ENCODE measurements around the gene NHLRC4.
A peak's percentile ranks its signal among the peaks of the same experiment; 100 is the strongest.

NHLRC4 gene

DNA sequence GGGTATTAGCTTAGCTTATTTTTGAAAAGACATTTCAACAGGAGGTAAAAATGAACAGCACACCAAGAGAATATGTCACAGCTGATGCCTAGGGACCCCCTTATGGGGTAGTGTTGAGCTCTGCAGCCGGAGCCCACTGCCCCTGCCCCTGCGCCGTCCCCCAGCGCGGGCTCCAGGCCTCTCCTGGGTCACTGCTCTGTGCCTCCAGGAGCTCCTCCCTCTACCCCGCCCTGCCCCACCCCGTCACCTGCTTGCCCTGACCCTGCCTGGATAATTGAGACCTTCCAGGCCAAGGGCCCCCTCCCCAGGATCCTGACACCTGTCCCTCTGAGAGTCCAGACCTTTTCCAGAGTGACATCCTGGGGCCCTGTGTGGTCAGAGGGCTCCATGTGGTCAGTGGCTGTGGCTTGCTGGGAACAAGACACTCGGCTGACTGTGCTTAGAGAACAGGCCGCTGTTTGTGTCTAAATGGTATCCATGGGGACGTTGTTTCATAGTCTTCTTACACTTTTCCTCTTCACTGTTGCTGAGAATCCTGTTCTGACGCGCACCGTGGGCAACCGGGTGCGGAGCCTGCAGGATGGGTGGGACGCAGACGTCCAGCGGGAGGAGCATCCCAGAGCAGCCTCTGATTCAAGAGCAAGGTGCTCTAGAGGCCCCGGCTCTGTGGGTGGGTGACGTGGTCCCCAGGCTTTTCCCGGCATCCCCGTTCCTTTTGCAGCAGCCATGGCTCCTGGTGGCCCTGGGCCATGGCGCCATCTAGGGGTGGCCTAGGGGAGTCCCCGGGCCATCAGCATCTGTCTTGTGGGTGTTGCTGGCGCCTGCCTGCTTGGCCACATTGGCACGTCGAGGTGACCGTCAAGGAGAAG is 43.9 kb downstream of the NHLRC4 start:
- H3K4me3 Mint-ChIP-seq, result peak overlapping the region; percentile 44
- no peaks in the 10 kb centered on the region for H3K36me3 Mint-ChIP-seq
- peaks cover 16% of the 10 kb centered on the region for H3K4me1 Mint-ChIP-seq
- no peak overlapping the region for H3K27ac Mint-ChIP-seq
- H3K27me3 Mint-ChIP-seq, result no peaks in the 10 kb centered on the region
- H3K9me3 Mint-ChIP-seq, result no peaks in the 10 kb centered on the region

DNA sequence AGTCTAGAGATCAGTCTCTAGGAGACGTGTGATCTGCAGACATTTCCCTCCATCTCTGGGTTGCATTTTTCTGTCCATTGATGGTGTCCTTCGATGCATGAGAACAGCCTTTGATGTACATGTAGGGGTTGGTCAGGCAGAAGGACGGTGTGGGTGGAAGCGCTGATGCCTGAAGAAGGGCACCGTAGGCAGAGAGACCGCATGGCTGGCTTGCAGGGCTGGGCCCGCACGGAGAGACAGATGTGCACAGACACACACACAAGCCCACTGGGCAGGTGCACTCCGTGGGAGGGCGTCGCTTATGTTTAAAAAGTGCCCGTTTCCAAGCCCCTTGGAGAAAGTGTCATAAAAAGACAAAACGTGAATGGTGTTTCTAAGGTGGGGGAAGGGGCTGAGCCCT is 48.3 kb downstream of the NHLRC4 start:
- no peak overlapping the region for H3K27ac Mint-ChIP-seq
- no peaks in the 10 kb centered on the region for H3K36me3 Mint-ChIP-seq
- H3K27me3 Mint-ChIP-seq, result no peaks in the 10 kb centered on the region
- H3K9me3 Mint-ChIP-seq, result no peaks in the 10 kb centered on the region
- H3K4me3 Mint-ChIP-seq, result no peak overlapping the region
- peaks cover 3% of the 10 kb centered on the region for H3K4me1 Mint-ChIP-seq

- Mint-ChIP-seq H3K27ac (no peak overlapping the region), H3K36me3 (no peaks in the 10 kb centered on the region), H3K9me3 (no peaks in the 10 kb centered on the region), H3K27me3 (no peaks in the 10 kb centered on the region), H3K4me1 (no peaks in the 10 kb centered on the region), H3K4me3 (no peak overlapping the region)
These were observed 50.2 kb downstream of the NHLRC4 start for GRCh38 chr16:616733-617586.

DNA sequence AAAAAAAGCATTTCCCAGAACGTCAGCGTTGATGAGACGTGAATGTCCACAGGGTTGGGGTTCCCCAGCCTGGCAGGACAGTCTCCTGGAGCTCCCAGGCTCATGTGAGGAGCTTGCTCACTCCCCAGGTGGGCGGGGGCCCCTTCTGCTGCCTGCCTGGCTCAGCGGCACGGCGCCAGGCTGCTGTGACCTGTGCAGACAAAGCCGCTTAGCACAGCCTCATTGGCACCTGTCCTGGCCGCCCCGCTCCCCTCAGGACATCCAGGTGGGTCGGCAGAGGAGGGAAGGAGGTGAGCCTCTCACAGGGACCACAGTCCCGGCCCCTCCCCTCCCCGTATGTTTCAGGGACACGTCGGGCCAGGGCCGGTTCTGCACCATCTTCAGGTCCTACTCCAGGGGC is 51.0 kb downstream of the NHLRC4 start:
- H3K4me3 Mint-ChIP-seq, result no peak overlapping the region
- H3K36me3 Mint-ChIP-seq, result no peaks in the 10 kb centered on the region
- no peaks in the 10 kb centered on the region for H3K9me3 Mint-ChIP-seq
- no peaks in the 10 kb centered on the region for H3K27me3 Mint-ChIP-seq
- no peak overlapping the region for H3K27ac Mint-ChIP-seq
- no peaks in the 10 kb centered on the region for H3K4me1 Mint-ChIP-seq
